Body of pancreas (tissue), 4 donors: ENCODE results near the gene KLHL22.

Experiments used
- CTCF ChIP-seq, 7 experiments: fragments of 450-650 bp in 4 of 7; fragments of 200-600 bp in 3 of 7; sonication (generic) in 3 of 7; IDR thresholded peaks; one replicate each; pipeline ENCODE4 v1.5.1; 2016 to 2019; ENCODE audit warnings: antibody characterized with exemption in 7 of 7
- POLR2A ChIP-seq, 3 donors: fragments of 450-650 bp; IDR thresholded peaks; one replicate each; pipeline ENCODE4 v1.6.1; 2016; ENCODE audit warnings: antibody characterized with exemption in 3 of 3, mild to moderate bottlenecking in 2 of 3

GRCh38 chr22:20449819-20450550 is 45.6 kb downstream of the KLHL22 start:
- TF ChIP-seq CTCF (IDR thresholded peaks at IDR 0.05) = no peak
- no peak for TF ChIP-seq POLR2A (IDR thresholded peaks at IDR 0.05)
